ENCODE measurements around the gene HDAC4. TPM values are rescaled to one million over a fixed set of nuclear protein-coding genes. Genes with fewer than 3 reads are reported as not detected.

The HDAC4 gene
- total RNA-seq, 1 donor from 2014 or later: 30.7 TPM

- DNase-seq (ENCODE audit: missing footprints): no peak
- no peak for ATAC-seq
- intact Hi-C loops (cut with DNase I): no loop called here
Observed at GRCh38 chr2:239261796-239262483, 138.9 kb downstream of the HDAC4 start.

- no peak for DNase-seq (ENCODE audit: missing footprints)
- intact Hi-C loops (cut with DNase I): no loop called here
- no peak for ATAC-seq
Observed at GRCh38 chr2:239261356-239261755, 139.5 kb downstream of the HDAC4 start.

- ATAC-seq (no peak), DNase-seq (ENCODE audit: missing footprints) (no peak)
- intact Hi-C loops (cut with DNase I): no loop called here
Observed at GRCh38 chr2:239260546-239261327, 140.1 kb downstream of the HDAC4 start.

GRCh38 chr2:239259603-239260298 lies 141.1 kb downstream of the HDAC4 start:
- intact Hi-C loops (cut with DNase I): no loop called here
- DNase-seq (ENCODE audit: missing footprints): no peak
- ATAC-seq: no peak

GRCh38 chr2:239259173-239259572 lies 141.6 kb downstream of the HDAC4 start:
- intact Hi-C loops (cut with DNase I): no loop called here
- ATAC-seq: no peak
- DNase-seq (ENCODE audit: missing footprints): no peak

GRCh38 chr2:239258248-239258647 lies 142.6 kb downstream of the HDAC4 start:
- intact Hi-C loops (cut with DNase I): no loop called here
- DNase-seq (ENCODE audit: missing footprints) (no peak), ATAC-seq (no peak)

GRCh38 chr2:239257511-239257937 lies 143.3 kb downstream of the HDAC4 start:
- no peak for ATAC-seq
- intact Hi-C loops (cut with DNase I): no loop called here
- DNase-seq (ENCODE audit: missing footprints): no peak

- intact Hi-C loops (cut with DNase I): no loop called here
- ATAC-seq (no peak), DNase-seq (ENCODE audit: missing footprints) (no peak)
Observed at GRCh38 chr2:239256350-239256743, 144.5 kb downstream of the HDAC4 start.

GRCh38 chr2:239255628-239256349 lies 145.0 kb downstream of the HDAC4 start:
- ATAC-seq: no peak
- intact Hi-C loops (cut with DNase I): no loop called here
- no peak for DNase-seq (ENCODE audit: missing footprints)

GRCh38 chr2:239255218-239255617 lies 145.6 kb downstream of the HDAC4 start:
- intact Hi-C loops (cut with DNase I): no loop called here
- no peak for DNase-seq (ENCODE audit: missing footprints)
- no peak for ATAC-seq

- DNase-seq (ENCODE audit: missing footprints): no peak
- ATAC-seq: no peak
- intact Hi-C loops (cut with DNase I): no loop called here
Observed at GRCh38 chr2:239253701-239254436, 147.0 kb downstream of the HDAC4 start.

GRCh38 chr2:239253264-239253663 lies 147.6 kb downstream of the HDAC4 start:
- ATAC-seq (no peak), DNase-seq (ENCODE audit: missing footprints) (no peak)
- intact Hi-C loops (cut with DNase I): no loop called here

- intact Hi-C loops (cut with DNase I): no loop called here
- DNase-seq (ENCODE audit: missing footprints): peak; percentile 92
- peak; percentile 68 for ATAC-seq
Observed at GRCh38 chr2:239252801-239253200, 148.0 kb downstream of the HDAC4 start.

GRCh38 chr2:239252393-239252792 lies 148.4 kb downstream of the HDAC4 start:
- intact Hi-C loops (cut with DNase I): no loop called here
- DNase-seq (ENCODE audit: missing footprints) (peak; percentile 64), ATAC-seq (no peak)

GRCh38 chr2:239251971-239252370 lies 148.8 kb downstream of the HDAC4 start:
- intact Hi-C loops (cut with DNase I): no loop called here
- ATAC-seq: peak; percentile 38
- no peak for DNase-seq (ENCODE audit: missing footprints)

GRCh38 chr2:239250216-239251081 lies 150.4 kb downstream of the HDAC4 start:
- ATAC-seq (no peak), DNase-seq (ENCODE audit: missing footprints) (no peak)
- intact Hi-C loops (cut with DNase I): no loop called here

- intact Hi-C loops (cut with DNase I): loop anchor here (5.0 kb wide), 1 partner anchor 63 kb away; no protein-coding TSS in a partner anchor
- ATAC-seq: peak; percentile 68
Observed at GRCh38 chr2:239249776-239250175, 151.0 kb downstream of the HDAC4 start.

More at GRCh38 chr2:239249776-239250175, 151.0 kb downstream of the HDAC4 start:
- DNase-seq (ENCODE audit: missing footprints): peak; percentile 89
